ENCODE results near the gene CTDSP2.
"Not testable (repeated sequence)": the region's sequence is repeated elsewhere in the genome, so short reads cannot be mapped to it uniquely, and the experiment has no call there.

The CTDSP2 gene

GRCh38 chr12:57852200-57852599 lies 5.7 kb upstream of the CTDSP2 start:
- DNase-seq, result no peak

GRCh38 chr12:57851552-57851951 lies 5.0 kb upstream of the CTDSP2 start:
- DNase-seq, result no peak

GRCh38 chr12:57850854-57851430 lies 4.4 kb upstream of the CTDSP2 start:
- DNase-seq, result no peak

- not testable (repeated sequence) for DNase-seq
Measured at GRCh38 chr12:57849447-57849846, 2.9 kb upstream of the CTDSP2 start.

GRCh38 chr12:57849035-57849434 lies 2.5 kb upstream of the CTDSP2 start:
- no peak for DNase-seq

- DNase-seq, result no peak
Measured at GRCh38 chr12:57848208-57848607, 1.7 kb upstream of the CTDSP2 start.

- DNase-seq, result no peak
Measured at GRCh38 chr12:57846285-57846576, 298 bp downstream of the CTDSP2 start.

- DNase-seq, result peak; percentile 62
Measured at GRCh38 chr12:57845478-57846284, 848 bp downstream of the CTDSP2 start.

GRCh38 chr12:57844709-57845477 lies 1.6 kb downstream of the CTDSP2 start:
- no peak for DNase-seq

- peak; percentile 35 for DNase-seq
Measured at GRCh38 chr12:57842342-57843294, 3.9 kb downstream of the CTDSP2 start.

- no peak for DNase-seq
Measured at GRCh38 chr12:57841445-57841844, 5.1 kb downstream of the CTDSP2 start.

GRCh38 chr12:57840726-57841125 lies 5.8 kb downstream of the CTDSP2 start:
- DNase-seq, result no peak

- no peak for DNase-seq
Measured at GRCh38 chr12:57839996-57840395, 6.5 kb downstream of the CTDSP2 start.

GRCh38 chr12:57838594-57839302 lies 7.8 kb downstream of the CTDSP2 start:
- peak; percentile 52 for DNase-seq

- DNase-seq, result peak; percentile 28
Measured at GRCh38 chr12:57837864-57838562, 8.5 kb downstream of the CTDSP2 start.

- peak; percentile 53 for DNase-seq
Measured at GRCh38 chr12:57836442-57837375, 9.8 kb downstream of the CTDSP2 start.

- no peak for DNase-seq
Measured at GRCh38 chr12:57835366-57836288, 10.9 kb downstream of the CTDSP2 start.

GRCh38 chr12:57834086-57834876 lies 12.2 kb downstream of the CTDSP2 start:
- no peak for DNase-seq

Measured in CD4-positive, alpha-beta T cell treated with Interleukin-10 for 1 hour (primary cell).